GM23248 (cell line): ENCODE measurements around the gene CCDC112. TPM values are rescaled to one million over a fixed set of nuclear protein-coding genes. Genes with fewer than 3 reads are reported as not detected.
A peak's percentile ranks its signal among the peaks of the same experiment; 100 is the strongest.

ENCODE experiments used
- DNase-seq: peaks from one replicate; pipeline ENCODE4 v3.0.0-alpha.2; 2015
- H2AFZ ChIP-seq: fragments of 200-600 bp; sonication (generic); 2 replicates; pipeline ENCODE4 v1.6.1; 2016; ENCODE audit warnings: antibody characterized with exemption
- H3F3A ChIP-seq: fragments of 200-600 bp; sonication (generic); 2 replicates; pipeline ENCODE4 v1.6.1; 2016; ENCODE audit warnings: mild to moderate bottlenecking, antibody characterized with exemption, mixed run types; ENCODE audit not compliant: insufficient read depth
- H3K27ac ChIP-seq: fragments of 200-600 bp; sonication (generic); 2 replicates; pipeline ENCODE4 v1.5.1; 2016; ENCODE audit warnings: mild to moderate bottlenecking
- H3K27me3 ChIP-seq: fragments of 200-600 bp; sonication (generic); replicated peaks from 2 replicates; pipeline ENCODE4 v1.6.1; 2016; ENCODE audit warnings: mild to moderate bottlenecking; ENCODE audit not compliant: insufficient read depth
- H3K36me3 ChIP-seq: fragments of 200-600 bp; sonication (generic); 2 replicates; pipeline ENCODE4 v1.6.1; 2016; ENCODE audit warnings: low read depth, mild to moderate bottlenecking
- H3K4me1 ChIP-seq: fragments of 200-600 bp; sonication (generic); 2 replicates; pipeline ENCODE4 v1.6.1; 2016; ENCODE audit warnings: mild to moderate bottlenecking; ENCODE audit not compliant: insufficient read depth
- H3K4me2 ChIP-seq: fragments of 200-600 bp; sonication (generic); one replicate; pipeline ENCODE4 v1.6.1; 2016; ENCODE audit warnings: mild to moderate bottlenecking; ENCODE audit not compliant: unreplicated experiment
- H3K4me3 ChIP-seq: fragments of 200-600 bp; sonication (generic); 2 replicates; pipeline ENCODE4 v1.5.1; 2016; ENCODE audit warnings: mild to moderate bottlenecking
- H3K79me2 ChIP-seq: fragments of 200-600 bp; sonication (generic); 2 replicates; pipeline ENCODE4 v1.6.1; 2016; ENCODE audit warnings: mild to moderate bottlenecking; ENCODE audit not compliant: insufficient read depth
- H3K9ac ChIP-seq: fragments of 200-600 bp; sonication (generic); 2 replicates; pipeline ENCODE4 v1.6.1; 2016; ENCODE audit warnings: mild to moderate bottlenecking
- H3K9me2 ChIP-seq: fragments of 200-600 bp; sonication (generic); 2 replicates; pipeline ENCODE4 v1.6.1; 2016; ENCODE audit warnings: mixed run types, mild to moderate bottlenecking, moderate library complexity; ENCODE audit not compliant: insufficient read depth
- H3K9me3 ChIP-seq: fragments of 200-600 bp; sonication (generic); one replicate; pipeline ENCODE4 v1.6.1; 2017; ENCODE audit warnings: low read depth
- H4K20me1 ChIP-seq: fragments of 200-600 bp; sonication (generic); 2 replicates; pipeline ENCODE4 v1.6.0; 2016; ENCODE audit not compliant: insufficient read depth
- EZH2 ChIP-seq: fragments of 200-600 bp; sonication (generic); IDR thresholded peaks from 2 replicates; pipeline ENCODE4 v1.6.1; 2018; ENCODE audit warnings: antibody characterized with exemption, mild to moderate bottlenecking; ENCODE audit not compliant: insufficient read depth, poor library complexity, severe bottlenecking
- EZH2phosphoT487 ChIP-seq: fragments of 200-600 bp; sonication (generic); IDR thresholded peaks from 2 replicates; pipeline ENCODE4 v1.6.1; 2018; ENCODE audit warnings: antibody characterized with exemption, moderate library complexity, mild to moderate bottlenecking, low read depth; ENCODE audit not compliant: insufficient read depth
- WGBS, 2 experiments: methylation state at CpG; one replicate each; pipeline ENCODE4 v1.1.6; 2015 to 2017; ENCODE audit warnings: low lambda C conversion rate in 2 of 2, low coverage in 1 of 2; ENCODE audit errors: missing lambda C conversion rate in 2 of 2; 5-methylcytosine and 5-hydroxymethylcytosine counted together
- in situ Hi-C: fragments of 300-500 bp; cut with MboI; formaldehyde crosslinking; loops from 2 replicates; pipeline ENCODE4 v1.15.0; 2020
- polyA plus RNA-seq: library from polyadenylated mRNA; unstranded; fragments of >200 nt; fragmentation: Nextera tagmentation; extraction: Ambion mirVana; gene quantifications from 2 replicates; pipeline ENCODE4 v1.2.1, GENCODE V29; 2016
- total RNA-seq: library from RNA; depleted of rRNA; stranded (reverse); fragments of >200 nt; shearing (Covaris generic); gene quantifications from 2 replicates; pipeline ENCODE4 v1.2.3, GENCODE V29; 2014

The CCDC112 gene
- total and polyA plus RNA-seq, 2 experiments from 2014 or later = 4.2 to 5.5 TPM

DNA sequence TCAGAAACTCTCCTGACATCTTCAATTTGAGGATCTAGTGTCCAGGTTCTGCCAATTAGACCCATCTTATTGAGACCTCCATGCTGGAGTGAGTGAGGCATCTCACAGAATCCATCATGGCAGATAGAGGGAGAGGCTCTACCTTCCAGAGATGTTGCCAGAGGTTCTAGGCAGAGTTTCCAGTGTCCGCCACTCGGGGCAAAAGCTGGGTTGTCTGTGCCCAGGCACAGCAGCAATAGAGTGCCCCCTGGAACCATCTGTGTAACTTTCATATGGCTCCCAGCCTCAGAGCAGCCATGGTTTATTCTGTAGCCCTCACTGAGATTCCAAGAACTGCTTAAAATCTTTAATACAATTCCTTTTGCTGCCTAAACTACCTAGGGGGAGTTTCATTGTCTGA is 16.6 kb upstream of the CCDC112 start:
- H3F3A ChIP-seq = no peaks in the 10 kb centered on the region
- no peak for TF ChIP-seq EZH2
- TF ChIP-seq EZH2phosphoT487 = no peak
- H3K9me3 ChIP-seq = no peaks in the 10 kb centered on the region
- H3K9me2 ChIP-seq = no peaks in the 10 kb centered on the region
- no peak overlapping the region for H2AFZ ChIP-seq
- H3K4me2 ChIP-seq = no peak overlapping the region
- H3K9ac ChIP-seq = no peak overlapping the region
- H3K27ac ChIP-seq = no peak overlapping the region
- no peak for DNase-seq
- in situ Hi-C loops = loop anchor here (10.0 to 25.0 kb wide), 3 partner anchors 272 to 749 kb away; partner anchors contain the start of genes AP3S1 and ATG12
- no peaks in the 10 kb centered on the region for H4K20me1 ChIP-seq
- no peaks in the 10 kb centered on the region for H3K36me3 ChIP-seq
- H3K4me3 ChIP-seq = no peak overlapping the region
- H3K79me2 ChIP-seq = no peaks in the 10 kb centered on the region
- no peaks in the 10 kb centered on the region for H3K27me3 ChIP-seq
- WGBS, 2 experiments = 100% methylated on average over 2 of the region's 2 CpGs
- no peaks in the 10 kb centered on the region for H3K4me1 ChIP-seq

DNA sequence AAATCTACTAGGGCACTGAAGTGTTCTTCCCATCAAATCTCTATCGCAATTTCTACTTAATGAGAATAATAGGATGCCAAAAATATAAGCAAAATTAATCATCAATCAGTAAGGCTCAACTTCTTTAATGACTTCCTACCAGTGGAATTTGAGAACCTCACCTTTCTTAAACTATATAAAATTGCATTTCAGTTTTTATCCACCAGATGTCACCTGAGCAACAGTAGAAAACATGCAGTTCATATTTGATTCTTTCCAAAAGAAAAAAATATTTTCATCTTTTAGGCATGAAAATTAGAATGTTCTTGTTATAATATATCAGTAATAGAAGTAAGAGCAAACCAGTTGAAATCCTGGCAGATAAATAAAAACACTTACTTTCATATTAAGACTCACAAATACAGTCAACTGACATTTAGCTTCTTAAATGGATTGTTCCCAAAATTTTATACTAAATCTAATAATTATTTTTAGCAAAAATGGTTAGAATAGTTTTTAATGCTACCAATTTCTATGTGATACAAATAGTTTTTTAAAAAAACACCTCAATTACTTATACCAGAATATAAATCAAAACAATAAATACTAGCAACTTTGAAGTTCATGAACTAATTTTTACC is 13.4 kb upstream of the CCDC112 start:
- in situ Hi-C loops = loop anchor here (10.0 to 25.0 kb wide), 3 partner anchors 275 to 752 kb away; partner anchors contain the start of genes AP3S1 and ATG12
- 13 to 21% methylated on average over 1 of the region's 1 CpG for WGBS, 2 experiments
- peak; percentile 61 for DNase-seq
- Histone ChIP-seq H3F3A (no peaks in the 10 kb centered on the region), H3K4me1 (no peaks in the 10 kb centered on the region), H3K9me3 (no peaks in the 10 kb centered on the region), H2AFZ (no peak overlapping the region), H4K20me1 (no peaks in the 10 kb centered on the region), H3K79me2 (no peaks in the 10 kb centered on the region), H3K9ac (no peak overlapping the region), H3K27ac (no peak overlapping the region), H3K9me2 (no peaks in the 10 kb centered on the region), H3K27me3 (no peaks in the 10 kb centered on the region), H3K4me2 (no peak overlapping the region), H3K36me3 (no peaks in the 10 kb centered on the region), H3K4me3 (no peak overlapping the region)
- TF ChIP-seq EZH2 (no peak), EZH2phosphoT487 (no peak)

DNA sequence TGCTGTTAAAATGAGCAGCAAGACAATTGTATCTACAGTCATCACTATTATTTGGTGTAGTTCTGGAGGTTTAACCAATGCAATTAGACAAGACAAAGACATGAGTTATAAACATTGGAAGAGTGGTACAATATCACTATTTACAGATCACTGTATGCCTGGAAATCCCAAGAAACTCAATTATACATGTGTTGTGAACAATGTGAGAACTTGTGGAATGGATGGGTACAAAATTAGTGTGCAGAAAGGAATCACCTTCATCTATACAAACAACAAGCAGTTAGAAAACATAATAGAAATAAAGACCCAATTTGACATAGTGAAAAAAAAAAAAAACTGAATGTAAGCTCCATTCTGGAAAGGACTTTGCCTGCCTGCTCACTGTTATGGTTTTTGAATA is 12.4 kb upstream of the CCDC112 start:
- Histone ChIP-seq H3K4me3 (no peak overlapping the region), H2AFZ (no peak overlapping the region), H3F3A (no peaks in the 10 kb centered on the region), H3K27ac (no peak overlapping the region), H3K36me3 (no peaks in the 10 kb centered on the region), H3K4me2 (no peak overlapping the region), H3K4me1 (no peaks in the 10 kb centered on the region), H4K20me1 (no peaks in the 10 kb centered on the region), H3K79me2 (no peaks in the 10 kb centered on the region), H3K9me3 (no peaks in the 10 kb centered on the region), H3K27me3 (no peaks in the 10 kb centered on the region), H3K9ac (no peak overlapping the region), H3K9me2 (no peaks in the 10 kb centered on the region)
- in situ Hi-C loops = loop anchor here (25.0 kb wide), 2 partner anchors 528 to 753 kb away; partner anchors contain the start of genes AP3S1 and ATG12
- no peak for DNase-seq
- TF ChIP-seq EZH2phosphoT487 (no peak), EZH2 (no peak)

DNA sequence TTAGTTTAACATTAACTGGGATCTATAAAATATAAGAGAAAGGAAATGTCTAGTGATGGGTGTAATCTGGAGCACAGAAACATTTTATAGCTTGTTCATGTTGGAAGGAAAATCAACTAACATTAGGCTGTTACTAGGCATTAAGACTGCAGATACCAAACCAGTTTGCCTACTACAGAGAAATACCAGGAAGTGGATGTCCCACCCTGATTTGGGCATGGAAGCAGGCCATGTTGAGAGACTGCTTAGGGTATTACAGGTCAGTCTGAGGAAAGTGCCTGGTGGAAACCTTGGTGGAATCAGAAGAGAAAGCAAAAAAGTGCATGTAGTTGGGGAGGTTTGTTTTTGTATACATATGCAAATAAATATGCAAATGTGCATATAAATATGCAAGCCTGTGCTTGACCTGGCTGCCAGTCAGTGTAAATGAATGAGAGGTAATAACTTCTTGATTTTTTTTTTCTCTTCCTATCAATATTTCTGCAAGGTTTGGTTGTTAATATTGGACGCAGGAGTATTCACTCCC is 9.6 kb upstream of the CCDC112 start:
- Histone ChIP-seq H3K36me3 (no peaks in the 10 kb centered on the region), H3K4me3 (no peak overlapping the region), H3K79me2 (no peaks in the 10 kb centered on the region), H4K20me1 (no peaks in the 10 kb centered on the region), H3K4me1 (no peaks in the 10 kb centered on the region), H3F3A (no peaks in the 10 kb centered on the region), H3K9ac (no peak overlapping the region), H3K9me3 (no peaks in the 10 kb centered on the region), H3K4me2 (no peak overlapping the region), H3K9me2 (no peaks in the 10 kb centered on the region), H2AFZ (no peak overlapping the region), H3K27me3 (no peaks in the 10 kb centered on the region), H3K27ac (no peak overlapping the region)
- no peak for TF ChIP-seq EZH2
- TF ChIP-seq EZH2phosphoT487 = no peak
- DNase-seq = no peak
- 83 to 86% methylated on average over 1 of the region's 1 CpG for WGBS, 2 experiments
- in situ Hi-C loops = loop anchor here (25.0 kb wide), 2 partner anchors 531 to 756 kb away; partner anchors contain the start of genes AP3S1 and ATG12
